Activated effector memory CD4-positive, alpha-beta T cell treated with anti-CD3 and anti-CD28 coated beads, Interleukin-2, amount 50 U/mL, for 16 hours (primary cell): ENCODE results near the gene TRIM62.
"Not testable (repeated sequence)": the region's sequence is repeated elsewhere in the genome, so short reads cannot be mapped to it uniquely, and the experiment has no call there.

Experiments
- DNase-seq: peaks from one replicate; pipeline ENCODE4 v3.0.0-alpha.2; 2020

The TRIM62 gene

DNA sequence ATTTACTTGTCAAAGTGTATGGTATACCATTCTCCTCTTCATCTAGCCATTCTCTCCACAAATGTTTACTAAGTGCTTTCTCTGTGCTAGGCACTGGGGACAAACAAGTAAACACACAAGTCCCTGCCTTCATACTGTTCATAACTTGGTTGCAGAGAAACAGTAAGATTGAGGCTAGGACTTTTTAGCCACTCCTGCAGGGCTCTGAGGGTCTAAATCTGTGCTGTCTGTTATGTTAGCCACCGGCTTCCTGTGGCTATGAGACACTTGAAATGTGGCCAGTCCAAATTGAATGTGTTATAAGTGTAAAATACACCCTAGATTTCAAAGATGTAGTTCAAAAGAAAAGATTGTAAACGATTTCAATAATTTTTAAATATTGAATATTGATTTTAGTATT, 50.7 kb downstream of the TRIM62 start:
- no peak for DNase-seq

DNA sequence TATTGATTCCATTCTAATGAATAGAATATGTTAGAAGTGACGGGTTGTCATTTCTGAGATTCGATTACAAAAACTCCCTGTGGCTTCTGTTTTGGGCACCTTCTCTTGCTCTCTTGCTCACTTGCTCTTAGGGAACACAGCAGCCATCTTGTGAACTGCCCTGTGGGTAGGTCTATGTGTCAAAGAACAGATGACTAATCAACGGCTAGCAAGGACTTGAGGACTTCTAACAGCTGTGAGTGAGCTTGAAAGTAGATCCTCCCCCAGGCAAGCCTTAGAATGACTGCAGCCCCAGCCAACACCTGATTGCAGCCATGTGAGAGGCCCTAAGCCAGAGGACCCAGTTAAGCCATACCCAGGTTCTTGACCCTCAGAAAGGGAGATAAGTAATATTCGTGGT, 51.5 kb downstream of the TRIM62 start:
- DNase-seq: peak; percentile 67

DNA sequence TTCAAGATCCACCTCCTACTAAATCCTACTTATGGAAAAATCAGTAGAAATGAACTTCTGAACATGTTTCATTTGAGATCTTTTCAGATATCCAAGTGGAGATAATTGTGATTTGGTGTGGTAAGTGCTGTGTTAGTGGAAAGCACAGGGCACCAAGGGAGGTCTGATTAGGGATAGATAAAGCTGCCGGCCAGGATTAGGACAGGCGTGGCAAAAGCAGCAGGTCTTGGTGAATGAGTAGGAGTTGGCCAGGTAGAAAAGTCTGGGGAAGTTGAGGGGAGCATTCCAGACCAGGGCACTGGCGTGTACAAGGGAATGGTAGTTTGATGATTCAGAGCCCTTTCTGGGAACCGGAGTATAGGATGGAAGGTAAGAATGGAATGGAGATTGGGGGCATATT, 53.1 kb downstream of the TRIM62 start:
- peak; percentile 49 for DNase-seq

DNA sequence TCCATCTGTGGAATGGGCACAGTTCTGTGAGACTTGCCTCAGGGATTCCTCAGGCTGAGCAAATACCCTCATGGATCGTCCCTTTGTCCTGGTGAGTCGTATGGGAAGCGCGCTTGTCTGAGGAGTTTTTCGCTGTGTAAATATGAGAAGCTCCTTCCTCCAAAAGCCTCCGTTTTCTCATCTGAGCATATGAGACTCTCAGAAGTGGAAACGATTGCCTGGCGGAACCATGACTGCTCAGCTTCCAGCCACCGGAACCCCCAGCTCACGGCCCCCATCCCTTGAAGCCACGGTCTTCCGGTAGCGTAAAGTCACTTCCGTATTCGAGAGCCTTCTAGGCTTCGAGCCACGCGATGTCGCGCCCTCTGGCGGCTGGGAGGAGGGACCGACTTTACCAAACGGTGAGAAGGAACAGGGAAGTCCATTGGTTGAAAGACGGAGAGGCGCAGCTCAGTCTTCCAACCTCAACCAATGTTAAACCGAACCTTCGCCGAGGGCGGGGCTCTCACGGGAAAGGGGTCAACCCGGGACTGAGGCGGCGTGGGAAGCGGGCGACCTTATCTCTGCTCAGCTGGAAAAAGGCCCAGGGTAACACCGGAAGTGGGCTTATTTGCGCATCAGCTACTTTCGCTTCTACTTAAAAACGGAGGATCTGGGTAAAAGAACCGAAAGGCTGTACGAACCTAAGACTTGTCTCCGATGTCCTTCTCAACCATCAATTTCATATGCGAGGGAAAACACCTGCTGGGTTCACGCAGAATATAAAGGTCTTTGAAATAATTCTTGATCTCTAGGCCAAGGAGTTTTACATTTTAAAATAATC, 54.6 kb downstream of the TRIM62 start:
- peak; percentile 100 for DNase-seq

DNA sequence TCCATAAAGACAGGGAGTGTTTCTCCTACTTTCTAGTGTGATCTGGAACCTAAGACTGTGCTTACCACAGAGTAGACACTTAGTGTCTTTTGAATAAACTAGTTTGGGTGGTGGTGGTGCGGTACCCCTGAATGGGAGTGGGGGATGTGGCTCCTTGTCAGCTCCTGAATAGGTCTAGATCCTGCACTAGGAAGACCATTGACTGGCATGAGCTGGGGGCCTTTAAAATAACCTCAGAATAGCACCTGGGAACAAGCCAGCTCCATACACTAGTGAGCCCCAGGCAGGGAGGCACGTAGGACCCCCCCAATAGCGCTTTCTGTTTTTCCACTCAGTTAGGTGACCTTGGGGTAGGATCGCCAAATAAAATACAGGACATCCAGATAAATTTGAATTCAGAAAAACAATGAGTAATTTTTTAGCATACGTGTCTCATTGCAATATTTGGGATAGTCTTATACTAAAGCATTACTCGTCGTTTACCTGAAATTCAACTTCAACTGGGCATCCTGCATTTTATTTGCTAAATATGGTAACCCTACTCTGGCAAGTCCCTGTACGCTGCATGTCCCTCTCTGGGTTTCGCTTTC, 55.3 kb downstream of the TRIM62 start:
- DNase-seq: peak; percentile 54

DNA sequence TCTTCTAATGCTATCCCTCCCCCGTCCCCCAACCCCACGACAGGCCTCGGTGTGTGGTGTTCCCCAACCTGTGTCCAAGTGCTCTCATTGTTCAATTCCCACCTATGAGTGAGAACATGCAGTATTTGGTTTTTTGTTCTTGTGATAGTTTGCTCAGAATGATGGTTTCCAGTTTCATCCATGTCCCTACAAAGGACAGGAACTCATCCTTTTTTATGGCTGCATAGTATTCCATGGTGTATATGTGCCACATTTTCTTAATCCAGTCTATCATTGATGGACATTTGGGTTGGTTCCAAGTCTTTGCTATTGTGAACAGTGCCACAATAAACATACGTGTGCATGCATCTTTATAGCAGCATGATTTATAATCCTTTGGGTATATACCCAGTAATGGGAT, 57.2 kb downstream of the TRIM62 start:
- not testable (repeated sequence) for DNase-seq

DNA sequence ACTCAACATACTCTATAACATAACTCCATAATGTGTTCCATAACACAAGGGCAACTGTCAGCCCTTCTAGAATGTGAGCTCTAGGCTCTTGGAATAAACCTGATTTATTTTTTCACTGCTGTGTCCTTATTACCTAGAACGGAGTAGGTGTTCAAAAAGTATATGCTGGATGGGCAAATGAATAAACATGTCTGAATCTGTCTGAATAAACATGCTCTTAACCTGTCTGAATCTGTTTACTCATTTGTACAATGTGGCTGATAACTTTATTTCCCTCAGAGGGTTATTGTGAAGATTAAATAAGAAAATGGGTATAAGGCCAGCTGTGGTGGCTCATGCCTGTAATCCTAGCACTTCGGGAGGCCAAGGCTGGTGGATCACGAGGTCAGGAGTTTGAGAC, 58.6 kb downstream of the TRIM62 start:
- no peak for DNase-seq

DNA sequence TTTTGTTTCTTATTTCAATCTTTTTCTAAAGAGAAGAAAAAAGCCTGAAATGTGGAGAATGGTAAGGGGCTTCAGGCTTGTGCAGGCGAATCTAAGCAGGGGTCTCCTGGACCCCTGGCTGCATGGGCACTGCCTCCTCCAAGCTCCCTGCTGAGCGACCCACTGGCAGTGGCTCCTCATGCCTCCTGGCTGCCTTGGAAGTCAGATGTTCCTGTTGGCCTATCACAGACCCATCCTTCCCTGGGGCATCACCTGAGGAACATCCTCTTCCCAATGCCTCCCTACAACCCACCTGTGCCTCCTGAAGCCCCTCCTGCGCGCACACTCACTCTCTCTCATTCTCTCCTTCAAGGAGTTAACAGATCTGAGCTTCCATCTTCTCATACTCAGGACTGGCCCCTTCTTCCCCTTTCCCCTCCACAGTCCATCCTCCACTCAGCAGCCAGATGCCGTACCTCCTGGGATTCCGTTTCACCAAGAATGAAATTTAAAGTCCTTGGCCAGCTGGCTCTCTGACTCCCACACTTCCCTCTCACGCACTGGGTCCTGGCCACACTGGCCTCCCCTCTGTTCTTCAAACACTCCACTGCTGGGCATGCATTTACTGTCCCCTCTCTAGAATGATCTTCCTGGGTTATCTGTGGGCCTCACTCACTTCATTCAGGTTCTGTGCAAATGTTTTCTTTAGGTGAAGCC, 59.2 kb downstream of the TRIM62 start:
- DNase-seq: peak; percentile 45

DNA sequence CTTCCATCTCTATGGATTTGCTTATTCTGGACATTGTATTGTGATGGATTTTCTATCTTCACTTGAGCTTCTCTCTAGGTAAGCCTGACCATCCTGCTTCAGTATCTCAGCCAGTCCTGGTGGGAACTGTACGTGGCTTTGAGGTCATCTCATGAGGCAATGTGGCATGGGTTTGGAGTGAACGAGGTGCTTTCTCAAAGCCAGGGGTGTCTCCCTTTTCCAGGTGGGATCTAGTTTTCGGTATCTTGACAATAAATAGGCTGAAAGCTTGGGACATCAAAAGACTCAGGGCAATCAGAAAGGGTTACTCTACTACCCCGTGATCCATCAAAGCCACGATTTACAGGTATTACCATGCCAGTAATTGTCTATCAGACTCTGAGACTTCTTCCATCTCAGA, 60.1 kb downstream of the TRIM62 start:
- DNase-seq: no peak

DNA sequence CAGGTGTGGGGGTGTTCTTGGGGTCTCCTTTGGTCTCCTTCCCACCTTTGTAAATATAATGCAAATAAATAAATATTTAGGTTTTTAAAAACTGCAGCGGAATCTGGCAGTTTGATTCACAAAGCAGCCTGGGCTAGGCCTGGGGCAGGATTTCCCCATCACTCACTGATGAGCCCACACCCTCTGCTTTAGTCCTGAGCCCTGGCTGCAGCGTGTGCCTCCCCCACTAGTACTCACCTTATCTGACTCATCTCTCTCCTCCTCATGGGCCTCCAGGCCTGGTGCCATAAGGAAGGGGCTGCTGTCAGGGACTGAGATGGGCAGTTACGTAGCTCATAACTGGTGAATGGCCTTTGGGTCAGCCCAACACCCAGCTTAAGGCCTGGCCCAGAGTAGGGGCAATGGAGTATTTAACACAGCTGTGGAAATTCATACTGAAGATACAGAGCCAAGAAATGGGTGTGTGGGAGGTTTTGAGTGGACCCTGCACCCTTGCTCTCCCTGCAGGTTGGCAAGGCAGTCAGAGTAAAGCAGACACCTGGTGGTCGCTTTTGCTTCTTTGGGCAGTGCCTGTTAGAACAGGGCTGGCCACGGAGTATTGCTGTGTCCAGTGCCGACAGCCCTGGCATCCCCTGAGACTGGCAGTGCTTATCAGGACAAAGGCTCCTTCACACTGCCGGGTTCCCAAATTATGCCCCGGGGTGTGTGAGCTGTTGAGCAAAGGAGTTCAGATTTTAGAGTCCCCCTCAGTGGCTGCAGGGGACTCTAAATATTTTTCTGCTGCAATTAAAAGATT, 61.2 kb downstream of the TRIM62 start:
- DNase-seq: peak; percentile 21

DNA sequence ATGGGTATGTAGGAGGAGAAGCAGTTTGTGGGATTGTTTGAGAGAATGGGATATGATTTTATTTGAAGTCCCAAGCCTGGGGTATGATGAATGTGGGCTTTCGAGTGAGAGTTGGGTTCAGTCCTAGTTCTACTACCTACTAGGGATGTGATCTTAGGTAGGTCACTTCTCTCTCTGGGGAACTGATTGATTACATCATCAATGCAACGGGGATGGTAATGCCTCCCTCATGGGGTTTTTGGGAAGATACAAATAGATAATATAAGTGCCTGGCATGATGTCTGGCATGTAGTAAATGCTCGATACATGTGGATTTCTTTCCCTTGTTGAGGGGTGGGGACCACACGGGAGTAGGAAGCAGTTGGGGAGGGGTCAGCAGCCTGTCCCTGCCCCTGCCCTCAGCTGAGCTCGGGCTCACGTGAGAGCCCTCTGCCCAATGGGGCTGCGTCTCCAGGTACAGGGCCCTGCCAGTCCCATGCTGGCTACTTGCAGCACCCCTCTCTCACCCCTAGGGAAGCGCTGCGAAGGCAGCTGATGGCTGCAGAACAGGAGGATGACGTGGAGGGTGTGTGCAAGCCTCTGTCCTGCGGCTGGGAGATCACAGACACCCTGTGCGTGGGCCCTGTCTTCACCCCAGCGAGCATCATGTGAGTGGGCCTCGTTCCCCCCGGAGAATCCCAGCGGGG, 62.2 kb downstream of the TRIM62 start:
- DNase-seq: peak; percentile 50

DNA sequence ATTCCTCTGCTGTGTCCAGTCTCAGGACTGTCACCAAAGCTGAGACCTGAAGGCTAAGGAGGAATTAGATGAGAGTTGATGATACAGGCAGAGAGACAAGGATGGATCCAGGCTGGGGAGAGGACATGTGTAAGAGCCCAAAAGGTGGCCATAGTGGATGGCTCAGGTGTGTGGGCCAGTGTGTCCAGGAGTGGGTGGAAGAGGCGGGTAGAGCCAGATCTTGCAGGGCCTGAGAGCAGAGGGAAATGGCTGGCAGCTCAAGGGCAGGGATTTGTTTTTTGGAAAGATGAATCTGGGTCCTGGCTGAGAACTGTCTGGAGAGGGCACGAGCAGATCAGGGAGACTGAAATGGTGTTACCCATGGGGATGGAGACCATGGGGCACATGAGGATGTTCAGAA, 62.8 kb downstream of the TRIM62 start:
- peak; percentile 19 for DNase-seq

DNA sequence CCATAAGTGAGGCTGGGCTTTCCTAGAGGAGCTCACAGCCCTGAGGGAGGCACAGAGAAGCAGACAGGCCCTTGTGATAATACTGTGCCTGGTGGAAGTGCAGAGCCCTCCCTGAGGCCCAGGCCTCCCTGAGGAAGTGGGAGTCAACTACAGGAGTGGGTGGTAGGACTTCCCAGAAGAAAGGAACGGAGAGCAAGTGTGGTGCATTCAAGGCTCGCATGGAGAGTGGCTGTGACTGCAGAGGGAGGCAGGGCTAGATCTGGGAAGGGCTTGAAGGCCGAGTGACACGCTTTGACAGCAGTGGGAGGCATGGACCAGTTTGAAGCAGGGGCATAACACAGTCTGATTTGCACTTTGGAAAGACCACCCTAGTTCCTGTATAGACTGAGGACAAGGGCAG, 63.6 kb downstream of the TRIM62 start:
- peak; percentile 38 for DNase-seq

DNA sequence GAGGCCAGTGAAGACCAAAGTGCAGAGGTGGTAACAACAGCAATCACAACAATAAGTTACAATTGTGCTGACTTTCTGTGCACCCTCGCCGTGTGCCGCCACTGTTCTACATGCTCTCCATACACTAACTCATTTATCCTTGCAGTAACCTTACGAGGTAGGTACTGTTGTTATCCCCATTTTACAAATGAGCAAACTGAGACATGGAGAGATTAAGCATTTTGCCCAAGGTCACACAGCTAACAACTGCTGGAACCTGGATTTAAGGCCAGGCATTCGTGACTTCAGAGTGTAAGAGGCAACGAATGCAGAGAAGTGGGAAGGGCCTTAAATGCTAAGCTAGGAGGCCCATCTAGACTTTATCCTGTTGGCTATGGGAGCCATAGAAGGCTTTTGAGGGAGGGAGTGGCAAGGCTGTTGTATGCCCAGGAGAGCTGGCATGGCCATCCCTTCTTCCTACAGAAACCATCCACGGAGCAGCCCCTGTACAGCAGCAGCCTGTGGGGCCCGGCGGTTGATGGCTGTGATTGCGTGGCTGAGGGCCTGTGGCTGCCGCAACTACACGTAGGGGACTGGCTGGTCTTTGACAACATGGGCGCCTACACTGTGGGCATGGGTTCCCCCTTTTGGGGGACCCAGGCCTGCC, 64.3 kb downstream of the TRIM62 start:
- peak; percentile 37 for DNase-seq

DNA sequence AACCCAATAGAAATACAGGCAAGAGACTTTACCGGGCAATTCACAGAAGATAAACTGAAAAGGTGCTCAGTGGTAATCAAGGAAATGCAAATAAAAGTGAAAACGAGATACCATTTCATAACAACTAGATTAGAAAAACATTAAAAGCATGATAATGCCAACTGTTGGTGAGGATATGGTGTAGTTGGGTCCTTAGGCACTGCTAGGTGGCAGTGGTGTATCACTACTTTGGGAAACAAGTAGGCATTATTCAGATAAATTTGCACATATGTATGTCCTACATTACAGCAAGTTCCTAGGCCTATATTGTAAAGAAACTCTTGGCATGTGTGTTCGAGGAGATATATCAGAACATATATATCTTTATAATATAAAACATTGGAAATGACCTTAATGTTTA, 69.9 kb downstream of the TRIM62 start:
- DNase-seq: peak; percentile 49

DNA sequence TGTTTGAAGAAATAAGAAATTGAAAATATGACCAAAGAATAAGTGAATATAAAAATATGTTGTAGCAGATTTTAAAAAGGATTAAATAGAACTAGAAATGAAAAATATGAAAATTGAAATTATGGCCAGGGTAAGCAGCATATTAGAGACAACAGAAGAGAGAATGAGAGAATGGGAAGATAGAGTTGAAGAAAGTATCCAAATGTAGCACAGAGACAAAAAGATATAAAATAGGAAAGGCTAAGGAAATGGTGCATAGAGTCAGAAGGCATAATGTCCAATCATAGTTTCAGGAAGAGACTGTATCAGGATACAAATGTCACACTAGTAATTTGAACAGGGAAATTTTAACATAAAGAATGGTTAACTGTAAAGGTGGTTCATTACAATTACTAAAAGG, 71.4 kb downstream of the TRIM62 start:
- DNase-seq: no peak

DNA sequence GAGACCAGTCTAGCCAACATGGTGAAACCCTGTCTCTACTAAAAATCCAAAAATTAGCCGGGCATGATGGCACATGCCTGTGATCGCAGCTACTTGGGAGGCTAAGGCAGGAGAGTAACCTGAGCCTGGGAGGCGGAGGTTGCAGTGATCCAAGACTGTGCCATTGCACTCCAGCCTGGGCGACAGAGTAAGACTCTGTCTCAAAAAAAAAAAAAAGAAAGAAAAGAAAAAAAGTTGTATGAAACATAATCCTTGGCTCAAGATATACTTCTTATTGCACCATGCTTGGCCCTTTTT, 81.8 kb downstream of the TRIM62 start:
- not testable (repeated sequence) for DNase-seq

DNA sequence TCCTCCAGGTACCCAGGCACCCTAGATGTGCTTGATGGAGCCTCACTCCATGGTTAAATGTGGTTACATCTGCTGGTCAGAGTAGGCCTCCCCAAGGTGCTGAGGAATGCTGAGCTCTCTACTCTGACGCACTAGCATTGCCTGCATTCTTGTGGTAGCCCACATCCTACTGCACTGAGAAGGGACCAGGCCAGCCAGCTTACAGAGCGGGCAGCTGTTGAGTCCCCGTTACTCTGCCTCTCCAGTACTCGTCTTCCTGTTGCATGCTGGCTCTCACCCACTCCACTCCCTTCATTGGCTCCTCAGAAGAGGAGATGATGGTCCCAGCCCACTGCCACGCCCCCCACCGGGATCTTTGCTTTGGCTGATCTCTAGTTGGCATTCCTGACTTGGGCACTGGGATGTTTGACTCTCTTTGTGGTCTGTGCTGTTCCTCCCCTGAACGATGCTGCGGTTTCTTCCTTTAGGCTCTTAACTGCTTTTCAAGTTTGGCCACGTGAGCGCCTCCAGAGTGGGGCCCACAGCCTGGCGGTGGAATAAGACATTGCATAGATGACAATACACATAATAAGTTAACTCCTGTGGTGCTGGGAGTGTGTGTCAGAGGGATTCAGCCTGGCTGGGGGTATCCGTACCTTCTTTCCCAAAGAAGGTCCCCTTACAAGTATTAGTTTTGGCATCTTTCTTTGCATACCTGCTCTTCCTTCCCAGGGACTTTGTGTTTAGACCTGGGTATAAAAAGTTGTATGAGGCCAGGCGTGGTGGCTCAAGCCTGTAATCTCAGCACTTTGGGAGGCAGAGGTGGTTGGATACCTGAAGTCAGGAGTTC, 82.3 kb downstream of the TRIM62 start:
- DNase-seq: peak; percentile 84

DNA sequence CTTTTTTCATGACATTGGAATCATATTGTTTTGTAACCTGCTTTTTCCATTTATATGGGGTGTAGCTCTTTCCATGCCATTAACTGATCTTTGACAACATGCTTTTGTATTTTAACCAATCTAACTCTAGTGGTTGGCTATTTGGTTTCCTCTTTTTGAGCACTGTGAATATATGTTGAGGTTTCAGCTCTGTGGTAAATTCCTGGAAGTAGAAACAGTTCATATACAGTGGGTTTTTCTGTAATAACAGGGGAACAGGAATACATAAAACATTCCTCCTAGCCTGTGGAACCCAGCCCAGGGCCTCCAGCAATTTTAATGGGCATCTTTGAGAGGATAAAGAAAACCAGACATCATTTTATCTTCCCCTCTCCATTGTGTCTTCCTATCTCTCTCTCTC, 83.5 kb downstream of the TRIM62 start:
- no peak for DNase-seq

DNA sequence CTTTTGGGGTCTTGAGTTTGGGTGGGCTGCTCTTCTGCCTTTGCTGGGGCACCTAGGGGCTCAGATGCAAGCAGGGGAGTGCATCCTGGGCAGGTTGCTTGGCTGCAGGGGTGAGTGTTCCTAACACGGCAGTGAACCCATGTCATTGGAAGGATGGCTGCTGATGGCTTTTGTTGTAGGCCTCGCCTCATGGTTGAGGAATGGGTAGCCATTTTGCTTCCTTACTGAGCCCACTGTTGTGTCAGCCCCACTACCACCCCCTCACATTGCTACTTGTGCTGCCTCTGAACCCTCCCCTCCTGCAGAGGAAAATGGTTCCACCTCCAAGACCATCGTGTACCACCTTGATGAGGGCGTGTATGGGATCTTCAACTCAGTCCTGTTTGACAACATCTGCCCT, 84.1 kb downstream of the TRIM62 start:
- DNase-seq: no peak

DNA sequence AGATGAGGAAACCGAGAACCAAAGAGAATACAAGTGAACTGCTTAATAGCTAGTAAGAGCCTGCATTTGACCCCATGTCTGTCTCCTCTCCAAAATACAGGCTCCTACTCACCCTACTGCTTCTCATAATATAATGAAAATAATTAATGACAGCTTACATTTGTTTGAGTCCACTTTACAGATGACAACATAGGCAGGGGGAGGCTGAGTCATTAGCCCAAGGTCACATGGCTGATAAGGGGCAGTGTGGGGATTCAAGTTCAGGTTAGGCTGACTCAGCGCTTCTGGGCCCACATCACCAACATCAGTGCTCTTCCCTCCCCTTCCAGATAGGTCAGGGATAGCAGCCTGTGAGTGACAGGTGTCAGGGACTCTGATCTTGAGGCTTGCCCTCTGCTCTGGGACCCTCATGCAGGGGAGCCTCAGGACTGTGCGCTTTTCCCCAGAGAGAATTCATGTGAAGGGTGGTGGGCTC, 84.7 kb downstream of the TRIM62 start:
- no peak for DNase-seq
